Measurements from ENCODE around the gene PPP1R13L. TPM values are rescaled to one million over a fixed set of nuclear protein-coding genes. Genes with fewer than 3 reads are reported as not detected.
A peak's percentile ranks its signal among the peaks of the same experiment; 100 is the strongest.

Gene PPP1R13L
- total RNA-seq, 4 donors from 2014 or later = 5.5 to 15.5 (median 9.3) TPM

DNA sequence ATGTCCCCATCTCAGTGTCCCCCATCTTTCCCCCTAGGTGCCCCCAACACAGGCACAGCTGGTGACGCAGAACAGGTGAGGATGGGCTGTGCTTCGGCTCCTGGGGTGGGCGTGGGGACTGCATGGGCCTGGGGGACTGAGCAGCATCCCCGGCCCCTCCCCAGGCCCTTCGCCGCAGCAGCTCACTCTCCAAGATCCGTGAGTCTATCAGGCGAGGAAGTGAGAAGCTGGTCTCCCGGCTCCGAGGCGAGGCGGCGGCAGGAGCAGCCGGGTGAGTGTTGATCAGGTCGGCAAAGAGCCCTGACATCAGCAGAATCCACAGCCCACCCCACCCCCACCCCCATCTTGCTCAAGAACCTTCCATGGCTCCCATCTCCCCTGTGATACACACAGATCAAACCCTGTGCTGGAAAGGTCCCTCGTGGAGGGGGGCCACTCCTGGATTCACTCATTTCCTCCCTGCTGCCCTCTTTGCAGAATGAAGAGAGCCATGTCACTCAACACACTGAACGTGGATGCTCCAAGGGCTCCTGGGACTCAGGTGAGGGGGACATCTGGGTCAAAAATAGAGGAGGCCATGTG, 54.3 kb downstream of the PPP1R13L start:
- no peak overlapping the region for H3K27ac ChIP-seq
- no peaks in the 10 kb centered on the region for H3K4me1 ChIP-seq
- H3K27me3 ChIP-seq = peaks cover 30% of the 10 kb centered on the region
- H3K9me3 ChIP-seq = no peaks in the 10 kb centered on the region
- WGBS, 2 donors (ENCODE audit: low coverage in 1 of 2) = 40% methylated on average over 1 of the region's 17 CpGs; no CpG with 5 or more reads in 1 of the 2 donors
- H3K36me3 ChIP-seq = peaks cover 0 to 54% of the 10 kb centered on the region in 2 donors
- ATAC-seq = no peak
- no peak overlapping the region for H3K4me3 ChIP-seq
- no peak for TF ChIP-seq POLR2AphosphoS5 (IDR thresholded peaks at IDR 0.05)

DNA sequence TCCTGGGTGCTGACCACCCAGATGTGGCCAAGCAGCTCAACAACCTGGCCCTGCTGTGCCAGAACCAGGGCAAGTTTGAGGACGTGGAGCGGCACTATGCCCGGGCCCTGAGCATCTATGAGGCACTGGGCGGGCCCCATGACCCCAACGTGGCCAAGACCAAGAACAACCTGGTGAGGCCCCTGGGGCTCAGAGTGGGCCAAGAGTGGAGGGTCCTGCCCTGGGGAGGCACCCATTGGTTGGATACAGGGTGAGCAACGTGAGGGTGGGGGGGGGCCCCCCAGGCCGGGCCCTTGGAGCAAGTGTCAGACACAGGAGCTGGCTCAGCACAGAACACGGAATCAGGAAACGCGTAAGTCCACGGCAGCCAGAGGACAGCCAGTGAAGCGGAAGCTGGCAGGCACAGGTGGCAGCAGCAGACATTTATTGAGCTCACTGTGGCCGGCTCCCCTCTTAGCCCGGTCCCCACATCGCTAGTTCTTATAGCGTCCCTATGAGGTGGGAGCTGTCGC, 55.4 kb downstream of the PPP1R13L start:
- no peaks in the 10 kb centered on the region for H3K9me3 ChIP-seq
- ATAC-seq = peak; percentile 20
- H3K27me3 ChIP-seq = peaks cover 41% of the 10 kb centered on the region
- 100% methylated on average over 1 to 2 of the region's 17 CpGs for WGBS, 2 donors (ENCODE audit: low coverage in 1 of 2)
- no peak overlapping the region for H3K27ac ChIP-seq
- no peak for TF ChIP-seq POLR2A (IDR thresholded peaks at IDR 0.05)
- no peak for TF ChIP-seq EP300 (IDR thresholded peaks at IDR 0.05)
- TF ChIP-seq POLR2AphosphoS5 (IDR thresholded peaks at IDR 0.05) = no peak
- TF ChIP-seq, protein P1, sequence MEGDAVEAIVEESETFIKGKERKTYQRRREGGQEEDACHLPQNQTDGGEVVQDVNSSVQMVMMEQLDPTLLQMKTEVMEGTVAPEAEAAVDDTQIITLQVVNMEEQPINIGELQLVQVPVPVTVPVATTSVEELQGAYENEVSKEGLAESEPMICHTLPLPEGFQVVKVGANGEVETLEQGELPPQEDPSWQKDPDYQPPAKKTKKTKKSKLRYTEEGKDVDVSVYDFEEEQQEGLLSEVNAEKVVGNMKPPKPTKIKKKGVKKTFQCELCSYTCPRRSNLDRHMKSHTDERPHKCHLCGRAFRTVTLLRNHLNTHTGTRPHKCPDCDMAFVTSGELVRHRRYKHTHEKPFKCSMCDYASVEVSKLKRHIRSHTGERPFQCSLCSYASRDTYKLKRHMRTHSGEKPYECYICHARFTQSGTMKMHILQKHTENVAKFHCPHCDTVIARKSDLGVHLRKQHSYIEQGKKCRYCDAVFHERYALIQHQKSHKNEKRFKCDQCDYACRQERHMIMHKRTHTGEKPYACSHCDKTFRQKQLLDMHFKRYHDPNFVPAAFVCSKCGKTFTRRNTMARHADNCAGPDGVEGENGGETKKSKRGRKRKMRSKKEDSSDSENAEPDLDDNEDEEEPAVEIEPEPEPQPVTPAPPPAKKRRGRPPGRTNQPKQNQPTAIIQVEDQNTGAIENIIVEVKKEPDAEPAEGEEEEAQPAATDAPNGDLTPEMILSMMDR (IDR thresholded peaks at IDR 0.05) = no peak
- no peak overlapping the region for H3K4me3 ChIP-seq
- peaks cover 0 to 43% of the 10 kb centered on the region in 2 donors for H3K36me3 ChIP-seq
- H3K4me1 ChIP-seq = no peaks in the 10 kb centered on the region

DNA sequence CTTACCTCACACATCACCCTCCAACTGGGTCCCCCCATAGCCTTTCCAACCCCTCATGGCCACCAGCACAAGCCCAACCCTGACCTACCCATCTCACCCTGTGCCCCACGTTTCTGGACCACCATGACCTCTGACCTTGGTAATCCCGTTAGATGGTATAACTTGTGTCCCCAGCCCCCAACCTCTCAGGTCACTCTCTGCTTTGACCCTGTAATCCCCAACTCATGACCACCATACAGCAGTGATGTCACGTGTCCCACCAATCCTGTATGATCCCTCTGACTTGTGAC, 55.8 kb downstream of the PPP1R13L start:
- H3K4me3 ChIP-seq = no peak overlapping the region
- no peaks in the 10 kb centered on the region for H3K9me3 ChIP-seq
- H3K4me1 ChIP-seq = no peaks in the 10 kb centered on the region
- TF ChIP-seq POLR2A (IDR thresholded peaks at IDR 0.05) = no peak
- TF ChIP-seq EP300 (IDR thresholded peaks at IDR 0.05) = no peak
- no peak for TF ChIP-seq POLR2AphosphoS5 (IDR thresholded peaks at IDR 0.05)
- TF ChIP-seq, protein P1 (IDR thresholded peaks at IDR 0.05) = no peak
- H3K36me3 ChIP-seq = peaks cover 0 to 39% of the 10 kb centered on the region in 2 donors
- no peak for ATAC-seq
- peaks cover 45% of the 10 kb centered on the region for H3K27me3 ChIP-seq
- no peak overlapping the region for H3K27ac ChIP-seq
- 47% methylated on average over 3 of the region's 3 CpGs; no CpG with 5 or more reads in 1 of the 2 donors for WGBS, 2 donors (ENCODE audit: low coverage in 1 of 2)

DNA sequence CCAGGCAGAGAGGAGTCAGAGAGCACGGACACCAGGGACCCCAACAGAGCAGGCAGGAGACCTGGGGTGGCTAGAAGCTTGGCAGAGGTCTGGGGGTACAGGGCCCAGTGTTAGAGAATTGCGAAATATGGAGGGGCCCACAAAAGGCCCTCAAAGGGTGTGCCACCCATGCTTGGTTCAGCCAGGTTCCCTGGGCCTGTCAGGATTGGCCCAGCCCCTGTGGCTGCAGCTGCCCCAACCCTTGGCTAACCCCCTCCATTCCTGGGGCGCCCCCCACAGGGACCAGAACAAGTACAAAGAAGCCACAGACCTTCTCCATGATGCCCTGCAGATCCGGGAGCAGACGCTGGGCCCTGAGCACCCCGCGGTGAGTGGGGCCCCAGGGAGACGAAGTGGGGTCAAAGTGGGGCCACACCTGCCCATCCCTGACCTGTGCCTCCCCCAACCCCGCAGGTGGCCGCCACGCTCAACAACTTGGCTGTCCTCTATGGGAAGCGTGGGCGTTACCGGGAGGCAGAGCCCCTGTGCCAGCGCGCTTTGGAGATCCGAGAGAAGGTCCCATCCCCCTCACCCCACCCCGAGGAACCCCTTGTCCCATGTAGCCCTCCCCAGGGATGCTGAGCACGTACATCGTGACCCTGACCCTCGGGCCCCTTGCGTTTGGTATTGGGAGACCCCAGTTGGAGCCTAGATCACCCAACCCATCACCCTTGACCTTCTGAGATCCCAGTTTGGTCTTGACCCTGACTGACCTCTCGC, 56.3 kb downstream of the PPP1R13L start:
- no peaks in the 10 kb centered on the region for H3K4me1 ChIP-seq
- H3K9me3 ChIP-seq = no peaks in the 10 kb centered on the region
- H3K4me3 ChIP-seq = no peak overlapping the region
- no peak overlapping the region for H3K27ac ChIP-seq
- peaks cover 48% of the 10 kb centered on the region for H3K27me3 ChIP-seq
- no peak for ATAC-seq
- TF ChIP-seq POLR2A (IDR thresholded peaks at IDR 0.05) = no peak
- TF ChIP-seq POLR2AphosphoS5 (IDR thresholded peaks at IDR 0.05) = no peak
- TF ChIP-seq, protein P1 (IDR thresholded peaks at IDR 0.05) = no peak
- no peak for TF ChIP-seq EP300 (IDR thresholded peaks at IDR 0.05)
- peaks cover 0 to 33% of the 10 kb centered on the region in 2 donors for H3K36me3 ChIP-seq
- WGBS, 2 donors (ENCODE audit: low coverage in 1 of 2) = 68 to 81% methylated on average over 5 to 6 of the region's 23 CpGs

DNA sequence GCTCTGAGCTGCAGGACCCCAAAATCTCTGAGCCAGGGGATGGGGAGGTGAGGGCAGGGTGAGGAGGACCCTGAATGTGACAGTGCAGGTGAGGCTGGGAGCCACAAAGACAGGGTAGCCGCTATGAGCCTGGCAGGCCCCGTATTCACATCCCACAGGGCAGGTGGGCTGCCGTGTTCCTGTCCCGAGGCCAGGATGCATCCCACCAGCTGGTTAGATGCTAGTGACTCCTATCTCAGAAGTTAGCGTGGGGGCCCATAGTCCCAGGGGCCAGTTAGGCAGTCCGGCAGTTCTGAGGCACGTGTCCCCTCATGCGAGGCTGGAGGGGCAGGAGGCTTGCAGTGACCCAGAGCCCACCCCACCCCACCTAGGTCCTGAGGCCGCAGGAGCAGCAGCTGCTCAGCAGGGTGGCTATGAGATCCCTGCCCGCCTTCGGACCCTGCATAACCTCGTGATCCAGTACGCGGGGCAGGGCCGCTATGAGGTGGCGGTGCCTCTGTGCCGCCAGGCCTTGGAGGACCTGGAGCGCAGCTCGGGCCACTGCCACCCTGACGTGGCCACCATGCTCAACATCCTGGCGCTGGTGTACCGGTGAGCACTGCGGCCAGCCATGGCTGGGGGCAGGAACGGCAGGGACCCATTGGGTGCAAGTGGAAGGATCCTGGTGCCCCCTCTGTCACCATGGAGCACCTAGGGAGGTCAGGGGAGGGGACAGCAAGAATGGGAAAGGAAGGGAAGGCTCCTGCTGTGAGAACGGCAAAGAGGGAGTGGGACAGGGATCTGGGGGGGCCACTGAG, 57.1 kb downstream of the PPP1R13L start:
- peaks cover 49% of the 10 kb centered on the region for H3K27me3 ChIP-seq
- no peaks in the 10 kb centered on the region for H3K4me1 ChIP-seq
- H3K4me3 ChIP-seq = no peak overlapping the region
- no peak for ATAC-seq
- peaks cover 0 to 26% of the 10 kb centered on the region in 2 donors for H3K36me3 ChIP-seq
- H3K27ac ChIP-seq = no peak overlapping the region
- H3K9me3 ChIP-seq = no peaks in the 10 kb centered on the region
- TF ChIP-seq POLR2A (IDR thresholded peaks at IDR 0.05) (no peak), POLR2AphosphoS5 (IDR thresholded peaks at IDR 0.05) (no peak), EP300 (IDR thresholded peaks at IDR 0.05) (no peak)
- TF ChIP-seq, protein P1 (IDR thresholded peaks at IDR 0.05) = no peak
- 17% methylated on average over 2 of the region's 25 CpGs; no CpG with 5 or more reads in 1 of the 2 donors for WGBS, 2 donors (ENCODE audit: low coverage in 1 of 2)

Data from gastroesophageal sphincter (tissue), 4 donors.